Duodenal mucosa (tissue), 2 donors: Measurements from ENCODE around the gene MTHFSD.
A peak's percentile ranks its signal among the peaks of the same experiment; 100 is the strongest.

ENCODE experiments used
- H3K27ac ChIP-seq: one replicate; pipeline ENCODE4 v1.7.0; 2013; ENCODE audit warnings: low read depth, low read length
- H3K27me3 ChIP-seq, 2 donors: one replicate each; pipeline ENCODE4 v1.7.0; 2013; ENCODE audit warnings: low read length in 2 of 2, control low read depth in 1 of 2; ENCODE audit not compliant: insufficient read depth in 2 of 2, control insufficient read depth in 1 of 2
- H3K36me3 ChIP-seq, 2 donors: one replicate each; pipeline ENCODE4 v1.7.0; 2013; ENCODE audit warnings: low read length in 2 of 2, control low read depth in 1 of 2; ENCODE audit not compliant: insufficient read depth in 2 of 2, control insufficient read depth in 1 of 2
- H3K4me1 ChIP-seq, 2 donors: one replicate each; pipeline ENCODE4 v1.7.0; 2013; ENCODE audit warnings: low read length in 2 of 2, control low read depth in 1 of 2; ENCODE audit not compliant: insufficient read depth in 2 of 2, control insufficient read depth in 1 of 2
- H3K4me3 ChIP-seq, 2 donors: one replicate each; pipeline ENCODE4 v1.7.0; 2013; ENCODE audit warnings: low read length in 2 of 2, low read depth in 1 of 2
- H3K9ac ChIP-seq, 2 donors: one replicate each; pipeline ENCODE4 v1.7.0; 2013; ENCODE audit warnings: low read length in 2 of 2, low read depth in 1 of 2
- H3K9me3 ChIP-seq, 2 donors: one replicate each; pipeline ENCODE4 v1.7.0; 2013; ENCODE audit warnings: low read length in 2 of 2, control low read depth in 1 of 2; ENCODE audit not compliant: control insufficient read depth in 1 of 2

Gene MTHFSD

DNA sequence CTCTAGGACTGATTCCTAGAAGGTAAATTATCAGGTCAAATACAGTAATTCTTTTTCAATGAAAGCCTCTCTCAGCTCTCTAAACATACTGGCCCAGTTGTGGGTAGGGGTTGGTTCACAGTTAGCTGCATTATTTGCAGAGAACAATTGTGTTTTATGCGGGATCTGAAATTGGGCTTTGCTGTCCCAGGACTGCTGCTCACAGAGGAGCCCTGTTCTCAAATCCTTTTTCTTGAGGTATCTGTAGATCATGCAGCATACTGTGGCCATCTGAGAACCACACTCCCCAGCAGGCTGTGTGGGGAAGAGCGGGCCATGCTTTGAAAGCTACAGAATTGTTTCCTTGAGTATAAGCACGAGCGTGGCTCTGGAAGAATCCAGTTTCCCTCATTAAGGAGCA, 17.5 kb downstream of the MTHFSD start:
- Histone ChIP-seq H3K9me3 (no peaks in the 10 kb centered on the region), H3K4me3 (no peak overlapping the region), H3K4me1 (no peaks in the 10 kb centered on the region), H3K36me3 (peaks cover 25 to 62% of the 10 kb centered on the region in 2 donors), H3K27ac (no peak overlapping the region), H3K9ac (no peak overlapping the region), H3K27me3 (no peaks in the 10 kb centered on the region)

DNA sequence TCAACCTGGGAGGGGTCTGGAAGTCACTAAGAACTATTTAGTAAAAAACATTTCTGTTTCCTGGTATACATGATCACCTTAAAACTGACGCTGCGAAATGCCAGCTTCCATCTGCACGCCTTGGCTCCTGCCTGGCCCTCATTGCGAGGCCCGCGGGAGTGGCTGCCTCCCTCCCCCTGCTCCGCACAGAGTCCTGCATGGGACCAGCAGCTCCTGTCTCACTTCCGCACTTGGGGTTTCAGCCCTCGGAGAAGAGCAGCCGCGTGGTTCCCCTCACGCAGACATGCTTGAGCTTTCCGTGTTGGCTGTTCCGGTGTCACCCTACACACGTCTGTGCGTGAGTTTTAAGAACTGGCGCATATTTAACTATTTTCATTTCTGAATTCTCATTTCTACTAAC, 18.4 kb downstream of the MTHFSD start:
- Histone ChIP-seq H3K9ac (no peak overlapping the region), H3K27ac (no peak overlapping the region), H3K4me3 (no peak overlapping the region), H3K36me3 (peaks cover 24 to 56% of the 10 kb centered on the region in 2 donors), H3K27me3 (no peaks in the 10 kb centered on the region), H3K9me3 (no peaks in the 10 kb centered on the region), H3K4me1 (no peaks in the 10 kb centered on the region)

DNA sequence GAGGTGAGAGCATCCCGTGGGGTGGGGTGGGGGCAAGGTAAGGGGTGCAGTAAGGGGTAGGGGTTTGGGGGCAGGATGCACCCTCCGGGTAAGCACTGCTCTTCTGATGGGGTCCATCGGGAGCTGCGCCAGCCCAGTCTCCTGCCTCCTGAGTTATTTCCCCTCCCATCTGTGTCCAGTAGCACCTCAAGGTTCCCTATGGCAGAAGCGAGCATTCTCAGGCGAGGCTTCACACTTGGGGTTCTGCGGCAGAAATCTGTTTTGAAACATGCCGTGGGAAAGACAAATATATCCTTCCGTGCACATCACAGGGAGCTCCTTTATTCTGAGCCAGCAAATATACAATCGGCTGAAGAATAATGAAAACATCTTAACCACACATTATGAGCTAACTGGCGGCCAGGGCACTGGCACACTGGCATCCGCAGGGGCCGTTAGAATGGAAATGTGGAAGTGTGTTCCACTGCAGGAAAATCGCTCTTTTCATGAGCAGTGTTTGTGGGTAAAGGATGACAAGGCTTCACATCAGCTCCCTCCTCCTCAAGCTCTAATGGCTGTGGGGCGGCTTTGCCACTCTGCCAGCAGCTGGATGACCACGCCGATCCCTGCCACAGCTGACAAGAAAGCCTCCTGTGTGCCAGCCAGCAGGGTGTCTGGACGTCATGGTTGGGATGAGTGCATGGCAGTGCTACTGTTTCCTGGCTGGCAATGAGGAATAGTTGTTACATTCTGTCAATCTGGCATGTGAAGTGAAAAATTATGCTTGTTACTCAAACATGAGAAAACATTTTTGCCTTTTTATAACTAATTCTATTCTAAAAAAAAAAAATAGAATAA, 20.0 kb downstream of the MTHFSD start:
- Histone ChIP-seq H3K27me3 (no peaks in the 10 kb centered on the region), H3K36me3 (peaks cover 11 to 40% of the 10 kb centered on the region in 2 donors), H3K9me3 (no peaks in the 10 kb centered on the region), H3K27ac (no peak overlapping the region), H3K4me3 (no peak overlapping the region), H3K9ac (no peak overlapping the region), H3K4me1 (no peaks in the 10 kb centered on the region)

DNA sequence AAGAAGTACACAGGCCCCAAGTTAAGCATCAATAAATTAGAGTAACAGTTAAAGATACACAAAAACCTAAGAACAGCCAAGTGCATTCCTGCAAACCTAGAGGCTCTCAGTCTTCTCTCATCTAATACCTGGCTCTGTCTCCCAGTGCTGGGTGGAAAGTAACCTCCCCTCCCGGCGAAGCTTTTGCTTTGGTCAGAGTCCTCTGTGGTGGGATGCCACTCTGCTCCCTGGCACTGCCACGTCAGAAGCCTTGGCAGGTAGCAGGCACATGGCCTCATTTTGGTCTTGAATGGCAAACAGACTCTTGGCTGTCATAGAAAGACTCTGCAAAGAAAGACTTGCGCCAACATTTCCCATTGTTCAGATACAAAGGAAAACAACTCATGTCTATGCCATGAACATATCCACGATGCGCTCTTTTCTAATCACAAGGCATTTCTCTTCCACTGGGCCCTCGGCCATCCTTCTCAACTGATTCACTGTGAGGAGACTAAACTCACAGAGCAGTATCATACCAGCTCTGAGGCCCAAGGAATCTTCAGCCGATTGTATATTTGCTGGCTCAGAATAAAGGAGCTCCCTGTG, 21.2 kb downstream of the MTHFSD start:
- peaks cover 5 to 29% of the 10 kb centered on the region in 2 donors for H3K36me3 ChIP-seq

DNA sequence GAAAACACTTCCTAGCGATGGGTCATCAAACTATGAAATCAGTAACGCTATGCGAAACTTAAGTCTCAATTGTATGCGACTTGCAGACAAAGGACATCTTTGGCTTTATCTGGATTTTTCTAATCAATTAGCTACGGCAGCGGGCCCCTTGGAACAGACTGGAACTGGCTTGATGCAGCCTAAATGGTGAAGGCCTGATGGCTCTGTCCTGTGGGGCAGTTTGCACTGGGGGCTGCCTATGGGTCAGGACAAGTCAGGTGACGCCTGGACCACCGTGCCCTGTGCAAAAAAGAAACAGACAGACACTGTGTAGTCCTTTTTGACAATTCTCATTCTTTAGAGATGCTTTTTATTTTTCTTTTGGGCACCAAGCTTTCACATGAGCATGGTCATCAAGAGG, 22.0 kb downstream of the MTHFSD start:
- Histone ChIP-seq H3K9me3 (no peaks in the 10 kb centered on the region), H3K36me3 (peaks cover 5 to 22% of the 10 kb centered on the region in 2 donors), H3K9ac (no peak overlapping the region), H3K27ac (no peak overlapping the region), H3K4me1 (no peaks in the 10 kb centered on the region), H3K27me3 (no peaks in the 10 kb centered on the region), H3K4me3 (no peak overlapping the region)

More for the DNA sequence above, 21.2 kb downstream of the MTHFSD start:
- no peaks in the 10 kb centered on the region for H3K27me3 ChIP-seq
- no peaks in the 10 kb centered on the region for H3K9me3 ChIP-seq
- H3K9ac ChIP-seq: no peak overlapping the region
- H3K4me3 ChIP-seq: no peak overlapping the region
- H3K4me1 ChIP-seq: no peaks in the 10 kb centered on the region
- no peak overlapping the region for H3K27ac ChIP-seq

DNA sequence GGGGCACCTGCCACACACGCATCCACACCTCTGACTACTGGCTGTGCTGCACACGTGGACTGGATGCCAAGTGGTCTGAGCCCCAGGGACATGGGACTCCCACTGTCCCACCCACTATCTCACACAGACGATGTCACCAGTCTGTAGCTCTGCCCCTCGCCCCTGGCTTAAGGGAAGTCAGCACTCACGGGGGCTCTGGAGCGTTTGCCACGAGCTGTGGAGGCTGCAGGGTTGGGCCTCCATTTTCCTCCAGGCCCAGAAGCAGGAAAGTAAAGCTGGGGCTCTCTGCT, 22.6 kb downstream of the MTHFSD start:
- no peak overlapping the region for H3K9ac ChIP-seq
- peaks cover 5 to 16% of the 10 kb centered on the region in 2 donors for H3K36me3 ChIP-seq
- H3K27me3 ChIP-seq: no peaks in the 10 kb centered on the region
- H3K4me1 ChIP-seq: no peaks in the 10 kb centered on the region
- no peak overlapping the region for H3K4me3 ChIP-seq
- H3K27ac ChIP-seq: no peak overlapping the region
- no peaks in the 10 kb centered on the region for H3K9me3 ChIP-seq

DNA sequence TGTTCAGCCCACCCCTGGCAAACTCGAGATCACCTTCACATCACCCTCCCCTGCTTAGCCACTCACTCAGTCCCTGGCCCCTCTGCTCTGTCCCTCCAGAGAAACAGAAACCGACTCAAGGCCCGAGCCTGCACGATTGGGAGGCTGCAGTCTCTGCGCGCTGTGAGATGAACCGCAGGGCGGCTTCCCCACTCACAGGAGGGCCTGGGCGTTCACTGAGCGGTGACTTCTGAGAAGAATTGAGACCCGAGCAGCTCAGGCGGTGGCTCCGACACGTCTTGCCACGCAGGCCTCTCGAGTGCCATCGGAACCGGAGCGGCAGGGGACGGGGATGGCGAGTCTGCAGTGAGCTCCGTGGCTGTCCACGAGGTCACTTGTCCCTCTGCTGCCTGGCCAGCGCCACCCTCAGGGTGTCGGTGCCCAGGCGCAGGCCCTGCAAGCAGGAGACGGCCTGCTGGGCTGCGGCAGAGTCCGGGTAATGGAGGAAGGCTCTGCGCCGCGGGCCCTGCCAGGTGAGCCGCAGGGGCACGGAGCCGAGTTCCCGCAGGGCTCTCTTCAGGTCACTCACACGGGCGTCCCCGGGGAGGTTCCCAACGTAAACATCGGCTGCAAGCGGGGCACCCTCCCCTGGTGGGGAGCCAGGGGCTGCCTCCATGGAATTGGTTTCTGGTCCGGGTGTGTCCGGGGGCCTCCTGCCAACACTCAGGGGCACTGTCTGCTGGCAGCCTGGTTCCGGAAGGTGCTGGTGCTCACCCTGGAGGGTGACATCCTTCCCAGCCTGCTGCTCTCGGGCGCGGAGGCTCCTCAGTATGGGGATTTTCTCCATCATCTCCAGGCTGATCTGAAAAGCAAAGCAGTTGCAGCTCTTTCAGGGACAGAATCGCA, 23.2 kb downstream of the MTHFSD start:
- Histone ChIP-seq H3K27me3 (no peaks in the 10 kb centered on the region), H3K27ac (peak overlapping the region; percentile 30), H3K9ac (no peak overlapping the region), H3K4me3 (no peak overlapping the region), H3K4me1 (no peaks in the 10 kb centered on the region), H3K36me3 (peaks cover 5 to 15% of the 10 kb centered on the region in 2 donors), H3K9me3 (no peaks in the 10 kb centered on the region)

DNA sequence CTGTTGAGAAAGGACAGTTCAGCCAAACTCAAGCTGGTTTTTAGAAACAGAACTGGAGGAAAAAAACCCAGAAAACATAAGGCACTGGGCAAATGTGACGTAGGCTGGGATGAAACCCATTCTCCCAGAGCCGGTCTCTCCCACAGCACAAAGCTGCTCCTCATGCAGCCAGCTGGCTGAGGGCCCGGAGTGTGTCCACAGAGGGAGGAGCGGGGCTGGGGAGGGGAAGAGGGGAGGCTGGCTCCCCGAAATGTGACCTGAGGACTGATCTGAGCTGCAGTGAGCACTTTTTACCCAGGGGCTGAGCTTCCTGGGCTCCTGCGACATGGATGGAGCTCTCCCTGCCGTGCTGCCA, 23.9 kb downstream of the MTHFSD start:
- H3K27ac ChIP-seq: peak overlapping the region; percentile 67
- H3K27me3 ChIP-seq: no peaks in the 10 kb centered on the region
- peaks cover 2 to 10% of the 10 kb centered on the region in 2 donors for H3K36me3 ChIP-seq
- H3K4me1 ChIP-seq: no peaks in the 10 kb centered on the region
- no peak overlapping the region for H3K4me3 ChIP-seq
- no peaks in the 10 kb centered on the region for H3K9me3 ChIP-seq
- H3K9ac ChIP-seq: no peak overlapping the region

DNA sequence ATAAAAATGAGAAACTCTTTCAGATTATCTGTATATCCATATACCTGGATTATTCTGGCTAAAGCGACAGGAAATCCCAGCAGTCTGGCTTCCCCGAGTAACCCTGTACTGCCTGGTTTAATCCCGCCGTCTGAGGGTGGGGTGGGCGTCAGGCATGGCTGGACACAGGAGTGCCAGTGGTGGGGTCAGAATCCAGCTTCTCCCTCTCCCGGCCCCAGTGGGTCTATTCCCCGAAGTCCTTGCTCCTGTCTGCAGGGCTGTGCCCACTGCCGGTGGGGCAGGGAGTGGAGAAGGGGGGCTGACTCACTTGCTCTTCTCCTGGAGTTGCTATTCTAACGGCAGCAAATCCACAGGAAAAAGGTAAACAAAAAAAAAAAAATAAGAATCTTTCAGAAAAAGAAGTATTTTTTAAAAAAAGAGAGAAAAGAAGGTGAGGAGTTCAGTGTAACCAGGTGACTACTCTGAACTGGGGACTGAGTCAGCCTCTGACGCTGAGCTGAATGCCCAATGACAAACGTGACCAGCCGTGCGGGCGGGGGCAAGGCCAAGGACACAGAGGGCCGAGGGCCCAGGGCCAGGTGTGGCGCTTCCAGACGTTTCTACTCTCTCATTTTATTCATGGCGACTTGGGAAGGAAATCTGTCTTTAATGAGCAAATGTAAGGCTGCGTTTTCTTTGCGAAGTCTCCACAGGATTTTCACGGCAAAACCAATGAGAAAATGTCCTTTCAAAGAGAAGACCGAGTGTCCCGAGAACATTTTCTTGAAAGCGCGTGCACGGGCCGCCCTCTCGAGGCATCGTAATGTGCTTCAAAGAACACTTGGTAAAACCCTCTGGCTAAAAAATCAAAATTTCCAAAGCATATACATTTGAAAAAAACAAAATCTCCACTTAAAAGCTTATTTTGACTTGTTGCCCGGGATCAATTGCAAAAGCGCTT, 24.5 kb downstream of the MTHFSD start:
- peaks cover 2 to 10% of the 10 kb centered on the region in 2 donors for H3K36me3 ChIP-seq
- H3K9ac ChIP-seq: no peak overlapping the region
- H3K27ac ChIP-seq: peak overlapping the region; percentile 67

More for the DNA sequence above, 24.5 kb downstream of the MTHFSD start:
- H3K4me3 ChIP-seq: no peak overlapping the region
- no peaks in the 10 kb centered on the region for H3K27me3 ChIP-seq
- H3K9me3 ChIP-seq: no peaks in the 10 kb centered on the region
- no peaks in the 10 kb centered on the region for H3K4me1 ChIP-seq
